H9 (cell line): ENCODE results near the gene MAML3. TPM values are rescaled to one million over a fixed set of nuclear protein-coding genes. Genes with fewer than 3 reads are reported as not detected.

Source experiments
- DNase-seq: peaks from one replicate; pipeline ENCODE4 v3.0.0-alpha.2; 2017
- H2AFZ ChIP-seq: one replicate; pipeline ENCODE4 v1.6.1; 2013; ENCODE audit warnings: mild to moderate bottlenecking, low read length, control low read depth, moderate library complexity
- H2AK5ac ChIP-seq: 2 replicates; pipeline ENCODE4 v1.6.1; 2013; ENCODE audit warnings: low read length, control low read depth, mixed read lengths; ENCODE audit not compliant: insufficient read length
- H2BK120ac ChIP-seq: one replicate; pipeline ENCODE4 v1.6.1; 2013; ENCODE audit warnings: low read depth, mild to moderate bottlenecking, low read length, control low read depth, inconsistent platforms; ENCODE audit not compliant: poor library complexity, severe bottlenecking
- H2BK12ac ChIP-seq: 2 replicates; pipeline ENCODE4 v1.6.1; 2013; ENCODE audit warnings: low read length, control low read depth, mixed read lengths, low read depth; ENCODE audit not compliant: insufficient read length
- H2BK15ac ChIP-seq: 2 replicates; pipeline ENCODE4 v1.6.1; 2013; ENCODE audit warnings: low read depth, low read length, control low read depth
- H2BK20ac ChIP-seq: one replicate; pipeline ENCODE4 v1.6.1; 2013; ENCODE audit warnings: low read depth, mild to moderate bottlenecking, low read length, control low read depth, inconsistent platforms; ENCODE audit not compliant: poor library complexity, severe bottlenecking
- H2BK5ac ChIP-seq: 2 replicates; pipeline ENCODE4 v1.6.1; 2013; ENCODE audit warnings: low read length, control low read depth, mixed read lengths; ENCODE audit not compliant: insufficient read length
- H3K14ac ChIP-seq: 2 replicates; pipeline ENCODE4 v1.6.1; 2013; ENCODE audit warnings: low read length, control low read depth; ENCODE audit not compliant: insufficient read depth
- H3K18ac ChIP-seq: 2 replicates; pipeline ENCODE4 v1.6.1; 2013; ENCODE audit warnings: low read depth, mild to moderate bottlenecking, mixed read lengths, low read length, control low read depth; ENCODE audit not compliant: insufficient read length
- H3K23ac ChIP-seq: 2 replicates; pipeline ENCODE4 v1.6.1; 2013; ENCODE audit warnings: low read length, control low read depth, mixed read lengths, low read depth; ENCODE audit not compliant: insufficient read length
- H3K23me2 ChIP-seq: 2 replicates; pipeline ENCODE4 v1.6.1; 2013; ENCODE audit warnings: low read depth, mild to moderate bottlenecking, mixed read lengths, low read length, control low read depth; ENCODE audit not compliant: insufficient read length, poor library complexity, severe bottlenecking
- H3K27ac ChIP-seq: 2 replicates; pipeline ENCODE4 v1.5.1; 2013; ENCODE audit warnings: low read length, control low read depth, mixed read lengths, low read depth; ENCODE audit not compliant: insufficient read length
- H3K27me3 ChIP-seq: 2 replicates; pipeline ENCODE4 v1.6.1; 2013; ENCODE audit warnings: low read length, control low read depth, inconsistent platforms; ENCODE audit not compliant: insufficient read depth
- H3K4ac ChIP-seq: 2 replicates; pipeline ENCODE4 v1.6.1; 2013; ENCODE audit warnings: low read depth, mild to moderate bottlenecking, control low read depth, inconsistent platforms, low read length, moderate library complexity
- H3K4me1 ChIP-seq: 2 replicates; pipeline ENCODE4 v1.6.1; 2013; ENCODE audit warnings: low read length, control low read depth, inconsistent platforms; ENCODE audit not compliant: insufficient read depth
- H3K4me2 ChIP-seq: 2 replicates; pipeline ENCODE4 v1.6.1; 2013; ENCODE audit warnings: low read length, control low read depth, mixed read lengths; ENCODE audit not compliant: insufficient read length, insufficient read depth
- H3K56ac ChIP-seq: 2 replicates; pipeline ENCODE4 v1.6.1; 2013; ENCODE audit warnings: low read depth, mild to moderate bottlenecking, mixed read lengths, low read length, control low read depth; ENCODE audit not compliant: insufficient read length
- H3K79me1 ChIP-seq: 2 replicates; pipeline ENCODE4 v1.6.1; 2013; ENCODE audit warnings: low read depth, mild to moderate bottlenecking, moderate library complexity, low read length, control low read depth, inconsistent platforms; ENCODE audit not compliant: insufficient read depth, poor library complexity, severe bottlenecking
- H3K79me2 ChIP-seq: 2 replicates; pipeline ENCODE4 v1.6.1; 2013; ENCODE audit warnings: low read length, control low read depth, inconsistent platforms; ENCODE audit not compliant: insufficient read depth
- H3K9ac ChIP-seq: 2 replicates; pipeline ENCODE4 v1.6.1; 2013; ENCODE audit warnings: low read length, control low read depth, mixed read lengths; ENCODE audit not compliant: insufficient read length; ENCODE audit errors: extremely low read depth
- H3K9me3 ChIP-seq: one replicate; pipeline ENCODE4 v1.6.1; 2013; ENCODE audit warnings: low read depth, low read length, inconsistent platforms; ENCODE audit not compliant: control insufficient read depth
- H3T11ph ChIP-seq: one replicate; pipeline ENCODE4 v1.6.1; 2013; ENCODE audit warnings: mild to moderate bottlenecking, low read length, control low read depth, inconsistent platforms
- H4K20me1 ChIP-seq: one replicate; pipeline ENCODE4 v1.6.1; 2013; ENCODE audit not compliant: control insufficient read depth, insufficient read length, insufficient read depth
- H4K5ac ChIP-seq: 2 replicates; pipeline ENCODE4 v1.6.1; 2013; ENCODE audit warnings: low read depth, mild to moderate bottlenecking, mixed read lengths, low read length, control low read depth; ENCODE audit not compliant: insufficient read length
- H4K8ac ChIP-seq: replicated peaks from 2 replicates; pipeline ENCODE4 v1.6.1; 2013; ENCODE audit warnings: low read length, control low read depth, mixed read lengths, low read depth; ENCODE audit not compliant: insufficient read length
- H4K91ac ChIP-seq: 2 replicates; pipeline ENCODE4 v1.6.1; 2013; ENCODE audit warnings: low read depth, mild to moderate bottlenecking, moderate library complexity, mixed read lengths, low read length, control low read depth; ENCODE audit not compliant: insufficient read length
- H3K27ac Mint-ChIP-seq, 3 experiments: 2 replicates in 2 of 3; 3 replicates in 1 of 3; pipeline ENCODE4 v1.8.0; 2020 to 2021; ENCODE audit warnings: mixed read lengths in 3 of 3, mild to moderate bottlenecking in 1 of 3, moderate library complexity in 1 of 3
- H3K27me3 Mint-ChIP-seq: 2 replicates; pipeline ENCODE4 v1.8.0; 2021; ENCODE audit warnings: low read depth, mild to moderate bottlenecking, moderate library complexity, mixed read lengths
- H3K36me3 Mint-ChIP-seq, 3 experiments: 2 replicates in 2 of 3; 3 replicates in 1 of 3; pipeline ENCODE4 v1.8.0; 2020 to 2021; ENCODE audit warnings: low read depth in 3 of 3, mixed read lengths in 3 of 3; ENCODE audit not compliant: insufficient read depth in 1 of 3
- H3K4me1 Mint-ChIP-seq, 2 experiments: 2 replicates each; pipeline ENCODE4 v1.8.0; 2020; ENCODE audit warnings: mixed read lengths in 2 of 2
- H3K4me3 Mint-ChIP-seq, 2 experiments: 2 replicates in 1 of 2; 3 replicates in 1 of 2; pipeline ENCODE4 v1.8.0; 2020 to 2021; ENCODE audit warnings: mild to moderate bottlenecking in 2 of 2, mixed read lengths in 2 of 2, moderate library complexity in 1 of 2
- H3K9me3 Mint-ChIP-seq, 2 experiments: 2 replicates in 1 of 2; 3 replicates in 1 of 2; pipeline ENCODE4 v1.8.0; 2020; ENCODE audit warnings: mild to moderate bottlenecking in 2 of 2, mixed read lengths in 2 of 2, moderate library complexity in 1 of 2
- CTCF ChIP-seq: fragments of 200-600 bp; sonication (generic); conservative IDR thresholded peaks from 3 replicates; pipeline ENCODE4 v1.8.0; 2021; ENCODE audit warnings: antibody characterized with exemption, mild to moderate bottlenecking
- WGBS: extraction: QIAGEN DNeasy Blood & Tissue Kit; methylation state at CpG from one replicate; pipeline ENCODE4 v1.1.7; 2013; ENCODE audit warnings: missing lambda C conversion rate, low lambda C conversion rate, mixed read lengths; ENCODE audit not compliant: insufficient read length; ENCODE audit errors: extremely low coverage; 5-methylcytosine and 5-hydroxymethylcytosine counted together
- total RNA-seq: library from RNA; stranded (reverse); gene quantifications from 2 replicates; pipeline ENCODE4 v1.2.1, GENCODE V29; 2021

Gene MAML3
- total RNA-seq, 1 experiment from 2014 or later = 3.9 TPM

DNA sequence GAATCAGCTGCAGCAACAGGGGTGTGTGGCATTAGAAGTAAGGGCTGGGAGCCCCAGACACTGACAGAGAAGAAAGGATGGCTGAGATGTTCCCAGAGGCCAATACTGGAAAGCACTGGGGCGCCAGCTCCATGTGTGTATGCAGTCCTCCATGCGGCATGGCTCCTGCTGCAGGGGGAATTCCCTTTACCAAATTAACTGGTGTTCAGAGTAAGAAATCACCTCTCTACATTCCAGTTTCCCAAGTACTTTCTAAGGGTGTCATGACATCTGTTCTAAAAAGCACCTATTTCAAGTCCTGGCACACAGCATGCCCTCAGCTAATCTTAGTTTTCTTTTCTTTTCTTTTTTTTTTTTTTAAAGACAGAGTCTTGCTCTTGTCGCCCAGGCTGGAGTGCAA is 98.0 kb downstream of the MAML3 start:
- Histone ChIP-seq H4K91ac (no peak overlapping the region), H3K14ac (no peak overlapping the region), H3K23ac (no peak overlapping the region), H3K4ac (no peak overlapping the region), H4K5ac (no peak overlapping the region), H2AFZ (no peak overlapping the region), H3K9me3 (no peaks in the 10 kb centered on the region), H3K4me1 (no peaks in the 10 kb centered on the region), H3K79me2 (no peaks in the 10 kb centered on the region), H3K18ac (no peak overlapping the region), H4K8ac (no peak overlapping the region), H4K20me1 (no peaks in the 10 kb centered on the region), H2BK12ac (no peak overlapping the region), H3K79me1 (no peaks in the 10 kb centered on the region), H2BK5ac (no peak overlapping the region), H2BK20ac (no peak overlapping the region), H3K27me3 (no peaks in the 10 kb centered on the region), H2AK5ac (no peak overlapping the region), H2BK15ac (no peak overlapping the region), H3K56ac (no peak overlapping the region), H3K23me2 (no peaks in the 10 kb centered on the region), H3K4me2 (no peak overlapping the region), H3K27ac (no peak overlapping the region), H3K9ac (no peak overlapping the region), H3T11ph (no peak overlapping the region), H2BK120ac (no peak overlapping the region)
- WGBS = no CpG with 5 or more reads among the region's 3 CpGs
- Mint-ChIP-seq H3K4me1 (peaks cover 3% of the 10 kb centered on the region in 2 experiments; a peak in 1 of 4 replicates), H3K4me3 (no peak overlapping the region), H3K27ac (no peak overlapping the region), H3K27me3 (no peaks in the 10 kb centered on the region), H3K9me3 (no peaks in the 10 kb centered on the region), H3K36me3 (no peaks in the 10 kb centered on the region)
- TF ChIP-seq CTCF = no peak
- DNase-seq = no peak
